ENCODE data around the gene CFAP65. TPM values are rescaled to one million over a fixed set of nuclear protein-coding genes. Genes with fewer than 3 reads are reported as not detected.

CFAP65 gene, protein sequence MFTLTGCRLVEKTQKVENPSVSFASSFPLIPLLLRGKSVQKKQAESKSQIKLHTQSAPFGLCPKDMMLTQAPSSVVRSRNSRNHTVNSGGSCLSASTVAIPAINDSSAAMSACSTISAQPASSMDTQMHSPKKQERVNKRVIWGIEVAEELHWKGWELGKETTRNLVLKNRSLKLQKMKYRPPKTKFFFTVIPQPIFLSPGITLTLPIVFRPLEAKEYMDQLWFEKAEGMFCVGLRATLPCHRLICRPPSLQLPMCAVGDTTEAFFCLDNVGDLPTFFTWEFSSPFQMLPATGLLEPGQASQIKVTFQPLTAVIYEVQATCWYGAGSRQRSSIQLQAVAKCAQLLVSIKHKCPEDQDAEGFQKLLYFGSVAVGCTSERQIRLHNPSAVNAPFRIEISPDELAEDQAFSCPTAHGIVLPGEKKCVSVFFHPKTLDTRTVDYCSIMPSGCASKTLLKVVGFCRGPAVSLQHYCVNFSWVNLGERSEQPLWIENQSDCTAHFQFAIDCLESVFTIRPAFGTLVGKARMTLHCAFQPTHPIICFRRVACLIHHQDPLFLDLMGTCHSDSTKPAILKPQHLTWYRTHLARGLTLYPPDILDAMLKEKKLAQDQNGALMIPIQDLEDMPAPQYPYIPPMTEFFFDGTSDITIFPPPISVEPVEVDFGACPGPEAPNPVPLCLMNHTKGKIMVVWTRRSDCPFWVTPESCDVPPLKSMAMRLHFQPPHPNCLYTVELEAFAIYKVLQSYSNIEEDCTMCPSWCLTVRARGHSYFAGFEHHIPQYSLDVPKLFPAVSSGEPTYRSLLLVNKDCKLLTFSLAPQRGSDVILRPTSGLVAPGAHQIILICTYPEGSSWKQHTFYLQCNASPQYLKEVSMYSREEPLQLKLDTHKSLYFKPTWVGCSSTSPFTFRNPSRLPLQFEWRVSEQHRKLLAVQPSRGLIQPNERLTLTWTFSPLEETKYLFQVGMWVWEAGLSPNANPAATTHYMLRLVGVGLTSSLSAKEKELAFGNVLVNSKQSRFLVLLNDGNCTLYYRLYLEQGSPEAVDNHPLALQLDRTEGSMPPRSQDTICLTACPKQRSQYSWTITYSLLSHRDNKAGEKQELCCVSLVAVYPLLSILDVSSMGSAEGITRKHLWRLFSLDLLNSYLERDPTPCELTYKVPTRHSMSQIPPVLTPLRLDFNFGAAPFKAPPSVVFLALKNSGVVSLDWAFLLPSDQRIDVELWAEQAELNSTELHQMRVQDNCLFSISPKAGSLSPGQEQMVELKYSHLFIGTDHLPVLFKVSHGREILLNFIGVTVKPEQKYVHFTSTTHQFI (N-terminal part only)
- total RNA-seq (not detected), polyA plus RNA-seq (not detected)
- long read RNA-seq, donor 1: 0 reads
- long read RNA-seq, donor 2: 0 reads
- long read RNA-seq, donor 3: 0 reads

DNA sequence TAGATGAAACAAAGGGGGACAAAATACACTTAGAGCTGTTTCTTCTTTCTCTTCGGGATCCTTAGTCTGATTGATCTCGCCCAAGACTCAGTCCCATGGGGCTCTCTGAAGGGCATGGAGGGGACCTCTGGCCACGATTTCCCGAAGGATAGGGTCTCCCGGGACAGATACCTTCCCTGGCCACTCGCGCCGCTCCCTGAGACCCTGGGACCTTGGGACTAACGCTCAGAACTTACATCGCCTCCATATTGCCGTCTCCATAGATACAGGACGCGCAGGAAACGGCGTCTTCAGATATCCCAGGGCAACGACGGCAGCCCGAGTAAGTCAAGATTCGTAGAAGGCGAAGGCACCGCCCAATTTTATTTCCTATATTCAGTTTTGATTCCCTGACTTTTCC, at the start of gene CFAP65:
CFAP65 (minus strand) TSS at position 265 of the 400 bp plus-strand sequence. CDS start 2,468 bp downstream, outside the sequence.
- no peak for DNase-seq
- Histone ChIP-seq H3K36me3 (no peaks in the 10 kb centered on the region), H3K27me3 (peaks cover 0 to 98% (median 86%) of the 10 kb centered on the region in 7 donors), H3K4me1 (peaks cover 0 to 8% (median 0%) of the 10 kb centered on the region in 9 donors), H3K9me3 (no peaks in the 10 kb centered on the region), H3K27ac (no peak within 1 kb of the TSS), H3K4me3 (peak within 1 kb of the TSS in 6 of 10 donors; percentile 20 to 32 (median 29))
- TF ChIP-seq, protein P1, sequence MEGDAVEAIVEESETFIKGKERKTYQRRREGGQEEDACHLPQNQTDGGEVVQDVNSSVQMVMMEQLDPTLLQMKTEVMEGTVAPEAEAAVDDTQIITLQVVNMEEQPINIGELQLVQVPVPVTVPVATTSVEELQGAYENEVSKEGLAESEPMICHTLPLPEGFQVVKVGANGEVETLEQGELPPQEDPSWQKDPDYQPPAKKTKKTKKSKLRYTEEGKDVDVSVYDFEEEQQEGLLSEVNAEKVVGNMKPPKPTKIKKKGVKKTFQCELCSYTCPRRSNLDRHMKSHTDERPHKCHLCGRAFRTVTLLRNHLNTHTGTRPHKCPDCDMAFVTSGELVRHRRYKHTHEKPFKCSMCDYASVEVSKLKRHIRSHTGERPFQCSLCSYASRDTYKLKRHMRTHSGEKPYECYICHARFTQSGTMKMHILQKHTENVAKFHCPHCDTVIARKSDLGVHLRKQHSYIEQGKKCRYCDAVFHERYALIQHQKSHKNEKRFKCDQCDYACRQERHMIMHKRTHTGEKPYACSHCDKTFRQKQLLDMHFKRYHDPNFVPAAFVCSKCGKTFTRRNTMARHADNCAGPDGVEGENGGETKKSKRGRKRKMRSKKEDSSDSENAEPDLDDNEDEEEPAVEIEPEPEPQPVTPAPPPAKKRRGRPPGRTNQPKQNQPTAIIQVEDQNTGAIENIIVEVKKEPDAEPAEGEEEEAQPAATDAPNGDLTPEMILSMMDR (IDR thresholded peaks at IDR 0.05): no peak
- no peak for ATAC-seq
- WGBS, 2 donors: 1% methylated on average over 21 of the region's 21 CpGs
- intact Hi-C loops (cut with DNase I): no loop called here

DNA sequence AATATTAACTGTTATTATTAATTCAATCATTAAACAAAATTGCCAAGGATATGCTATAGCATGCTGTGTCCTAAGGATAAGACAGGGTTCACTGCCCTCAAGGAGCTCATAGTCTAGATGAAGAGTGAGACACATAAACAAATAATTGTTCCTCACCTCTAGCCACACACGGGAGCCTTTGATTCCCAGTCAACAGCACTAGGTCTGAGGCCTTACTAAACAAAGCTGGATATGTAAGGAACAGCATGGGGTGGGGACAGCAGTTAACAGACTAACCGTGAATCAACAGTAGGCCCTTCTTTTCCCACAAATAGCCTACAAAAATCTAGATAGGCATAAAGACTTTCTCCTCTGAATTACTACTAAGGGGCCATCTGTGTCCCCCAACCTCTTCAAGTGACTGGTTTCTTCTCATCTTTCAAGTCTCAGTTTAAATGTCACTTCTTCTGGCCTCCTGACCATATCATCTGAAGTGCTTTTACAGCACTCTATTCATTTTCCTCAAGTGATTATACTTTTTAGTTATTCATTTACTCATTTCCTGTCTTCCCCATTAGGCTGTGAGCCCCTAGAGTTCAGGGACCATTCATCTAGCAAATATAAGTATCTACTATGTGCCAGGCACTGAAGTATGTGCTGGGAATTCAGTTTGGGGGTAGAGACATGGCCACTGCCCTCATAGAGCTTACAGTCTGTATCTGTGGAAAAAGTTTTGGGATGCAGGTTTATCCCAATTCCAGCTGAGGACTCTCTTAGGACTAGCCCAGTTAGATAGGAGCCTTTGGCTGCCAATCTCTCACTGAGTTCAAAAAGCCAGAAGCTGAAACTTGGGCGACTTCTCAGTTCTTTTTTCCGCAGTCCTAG, 49.4 kb upstream of the CFAP65 start:
- Histone ChIP-seq H3K27ac (no peak overlapping the region), H3K36me3 (peaks cover 0 to 7% (median 0%) of the 10 kb centered on the region in 9 donors), H3K4me1 (peaks cover 0 to 24% (median 0%) of the 10 kb centered on the region in 9 donors), H3K9me3 (no peaks in the 10 kb centered on the region), H3K4me3 (no peak overlapping the region), H3K27me3 (no peaks in the 10 kb centered on the region)
- WGBS, 2 donors: 81% methylated on average over 4 of the region's 4 CpGs
- TF ChIP-seq, protein P1 (IDR thresholded peaks at IDR 0.05): no peak
- intact Hi-C loops (cut with DNase I): no loop called here
- no peak for DNase-seq
- no peak for ATAC-seq

DNA sequence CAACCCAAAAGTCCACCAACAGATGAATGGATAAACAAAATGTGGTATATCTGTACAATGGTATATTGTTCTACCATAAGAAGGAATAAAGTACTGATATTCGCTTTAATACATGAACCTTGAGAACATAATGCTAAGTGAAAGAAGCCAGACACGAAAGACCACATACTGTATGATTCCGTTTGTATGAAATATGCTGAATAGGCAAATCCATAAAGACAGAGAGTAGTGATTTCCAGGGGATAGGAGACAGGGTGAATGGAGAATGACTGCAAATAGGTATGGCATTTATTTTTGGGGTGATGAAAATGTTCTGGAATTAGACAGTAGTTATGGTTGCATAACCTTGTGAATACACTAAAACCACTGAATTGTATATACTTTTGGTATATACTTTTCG, 48.0 kb upstream of the CFAP65 start:
- Histone ChIP-seq H3K4me3 (no peak overlapping the region), H3K27me3 (no peaks in the 10 kb centered on the region), H3K27ac (no peak overlapping the region), H3K9me3 (no peaks in the 10 kb centered on the region), H3K36me3 (peaks cover 0 to 7% (median 0%) of the 10 kb centered on the region in 9 donors), H3K4me1 (peaks cover 0 to 32% (median 0%) of the 10 kb centered on the region in 9 donors)
- intact Hi-C loops (cut with DNase I): no loop called here
- ATAC-seq (no peak), DNase-seq (no peak)
- TF ChIP-seq, protein P1 (IDR thresholded peaks at IDR 0.05): no peak
- WGBS, 2 donors: 98% methylated on average over 4 of the region's 4 CpGs
